MM.1S (cell line): Measurements from ENCODE around the gene LRRC4C.

ENCODE experiments used
- DNase-seq: peaks from one replicate; pipeline ENCODE4 v3.0.0-alpha.2; 2015
- H2AFZ ChIP-seq: fragments of 300-600 bp; sonication (generic); 2 replicates; pipeline ENCODE4 v1.6.0; 2016; ENCODE audit warnings: antibody characterized with exemption, low read length
- H3F3A ChIP-seq: fragments of 300-600 bp; sonication (generic); 2 replicates; pipeline ENCODE4 v1.6.1; 2016; ENCODE audit warnings: mild to moderate bottlenecking, antibody characterized with exemption, low read length, moderate library complexity, mixed read lengths; ENCODE audit not compliant: insufficient read depth
- H3K27ac ChIP-seq: fragments of 300-600 bp; sonication (generic); 2 replicates; pipeline ENCODE4 v1.5.1; 2016; ENCODE audit warnings: mild to moderate bottlenecking, low read length
- H3K27me3 ChIP-seq: fragments of 300-600 bp; sonication (generic); replicated peaks from 2 replicates; pipeline ENCODE4 v1.6.0; 2016; ENCODE audit warnings: low read length; ENCODE audit not compliant: insufficient read depth
- H3K36me3 ChIP-seq: fragments of 300-600 bp; sonication (generic); replicated peaks from 2 replicates; pipeline ENCODE4 v1.6.1; 2016; ENCODE audit warnings: mild to moderate bottlenecking, low read length, mixed read lengths; ENCODE audit not compliant: insufficient read depth
- H3K4me1 ChIP-seq: fragments of 300-600 bp; sonication (generic); 2 replicates; pipeline ENCODE4 v1.6.1; 2016; ENCODE audit warnings: low read length, mixed read lengths
- H3K4me2 ChIP-seq: fragments of 300-600 bp; sonication (generic); 2 replicates; pipeline ENCODE4 v1.6.0; 2016; ENCODE audit warnings: low read depth, low read length
- H3K4me3 ChIP-seq: fragments of 300-600 bp; sonication (generic); 2 replicates; pipeline ENCODE4 v1.5.1; 2016; ENCODE audit warnings: low read length, mixed read lengths
- H3K79me2 ChIP-seq: fragments of 300-600 bp; sonication (generic); 2 replicates; pipeline ENCODE4 v1.6.1; 2016; ENCODE audit warnings: mixed run types, low read length, mixed read lengths
- H3K9ac ChIP-seq: fragments of 300-600 bp; sonication (generic); 2 replicates; pipeline ENCODE4 v1.6.1; 2016; ENCODE audit warnings: low read length, mixed read lengths
- H3K9me2 ChIP-seq: fragments of 300-600 bp; sonication (generic); replicated peaks from 2 replicates; pipeline ENCODE4 v1.6.1; 2016; ENCODE audit warnings: mild to moderate bottlenecking, low read length, mixed read lengths; ENCODE audit not compliant: insufficient read depth
- H3K9me3 ChIP-seq: fragments of 300-600 bp; sonication (generic); replicated peaks from 2 replicates; pipeline ENCODE4 v1.6.1; 2016; ENCODE audit warnings: mild to moderate bottlenecking, low read length, mixed read lengths; ENCODE audit not compliant: insufficient read depth
- H4K20me1 ChIP-seq: fragments of 300-600 bp; sonication (generic); 2 replicates; pipeline ENCODE4 v1.6.1; 2016; ENCODE audit warnings: mild to moderate bottlenecking, low read length, moderate library complexity, mixed read lengths; ENCODE audit not compliant: insufficient read depth
- EZH2 ChIP-seq: fragments of 300-600 bp; sonication (generic); optimal IDR thresholded peaks from 2 replicates; pipeline ENCODE3; 2017; ENCODE audit warnings: low read depth, mild to moderate bottlenecking, antibody characterized with exemption, low read length, mixed read lengths
- EZH2phosphoT487 ChIP-seq: fragments of 300-600 bp; sonication (generic); IDR thresholded peaks from 2 replicates; pipeline ENCODE4 v1.6.1; 2018; ENCODE audit warnings: antibody characterized with exemption, low read length
- TF ChIP-seq, protein P1 (sequence below): fragments of 300-600 bp; sonication (generic); IDR thresholded peaks from 2 replicates; pipeline ENCODE4 v1.5.1; 2016; ENCODE audit warnings: antibody characterized with exemption, low read length, mixed read lengths

Gene LRRC4C

DNA sequence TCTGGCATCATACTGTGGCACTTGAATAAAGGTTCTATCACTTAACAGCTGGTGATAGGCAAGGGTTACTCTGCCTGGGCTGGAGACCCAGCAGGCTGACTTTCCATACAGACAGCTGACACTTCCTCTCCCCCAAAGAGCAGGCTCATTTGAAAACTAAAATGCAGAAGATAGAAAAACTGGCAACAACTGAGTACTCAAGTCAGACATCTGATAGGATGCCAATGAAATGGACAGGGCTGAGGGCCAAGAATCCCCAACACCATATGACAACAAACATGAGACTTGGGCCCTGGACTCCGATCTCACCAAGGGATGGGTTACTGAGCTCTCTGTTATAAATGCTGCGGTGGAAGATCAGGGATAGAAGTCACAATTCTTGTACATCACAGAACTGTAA is 237.2 kb downstream of the LRRC4C start:
- no peak overlapping the region for H3K9ac ChIP-seq
- H3K27ac ChIP-seq: no peak overlapping the region
- H3K9me3 ChIP-seq: no peaks in the 10 kb centered on the region
- no peak overlapping the region for H2AFZ ChIP-seq
- no peaks in the 10 kb centered on the region for H3F3A ChIP-seq
- H3K4me3 ChIP-seq: no peak overlapping the region
- H3K4me1 ChIP-seq: no peaks in the 10 kb centered on the region
- TF ChIP-seq EZH2phosphoT487: no peak
- no peak for TF ChIP-seq EZH2
- TF ChIP-seq, protein P1, sequence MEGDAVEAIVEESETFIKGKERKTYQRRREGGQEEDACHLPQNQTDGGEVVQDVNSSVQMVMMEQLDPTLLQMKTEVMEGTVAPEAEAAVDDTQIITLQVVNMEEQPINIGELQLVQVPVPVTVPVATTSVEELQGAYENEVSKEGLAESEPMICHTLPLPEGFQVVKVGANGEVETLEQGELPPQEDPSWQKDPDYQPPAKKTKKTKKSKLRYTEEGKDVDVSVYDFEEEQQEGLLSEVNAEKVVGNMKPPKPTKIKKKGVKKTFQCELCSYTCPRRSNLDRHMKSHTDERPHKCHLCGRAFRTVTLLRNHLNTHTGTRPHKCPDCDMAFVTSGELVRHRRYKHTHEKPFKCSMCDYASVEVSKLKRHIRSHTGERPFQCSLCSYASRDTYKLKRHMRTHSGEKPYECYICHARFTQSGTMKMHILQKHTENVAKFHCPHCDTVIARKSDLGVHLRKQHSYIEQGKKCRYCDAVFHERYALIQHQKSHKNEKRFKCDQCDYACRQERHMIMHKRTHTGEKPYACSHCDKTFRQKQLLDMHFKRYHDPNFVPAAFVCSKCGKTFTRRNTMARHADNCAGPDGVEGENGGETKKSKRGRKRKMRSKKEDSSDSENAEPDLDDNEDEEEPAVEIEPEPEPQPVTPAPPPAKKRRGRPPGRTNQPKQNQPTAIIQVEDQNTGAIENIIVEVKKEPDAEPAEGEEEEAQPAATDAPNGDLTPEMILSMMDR: no peak
- H3K36me3 ChIP-seq: no peaks in the 10 kb centered on the region
- no peak for DNase-seq
- no peaks in the 10 kb centered on the region for H3K9me2 ChIP-seq
- H3K4me2 ChIP-seq: no peak overlapping the region
- no peaks in the 10 kb centered on the region for H3K27me3 ChIP-seq
- H4K20me1 ChIP-seq: no peaks in the 10 kb centered on the region
- no peaks in the 10 kb centered on the region for H3K79me2 ChIP-seq

DNA sequence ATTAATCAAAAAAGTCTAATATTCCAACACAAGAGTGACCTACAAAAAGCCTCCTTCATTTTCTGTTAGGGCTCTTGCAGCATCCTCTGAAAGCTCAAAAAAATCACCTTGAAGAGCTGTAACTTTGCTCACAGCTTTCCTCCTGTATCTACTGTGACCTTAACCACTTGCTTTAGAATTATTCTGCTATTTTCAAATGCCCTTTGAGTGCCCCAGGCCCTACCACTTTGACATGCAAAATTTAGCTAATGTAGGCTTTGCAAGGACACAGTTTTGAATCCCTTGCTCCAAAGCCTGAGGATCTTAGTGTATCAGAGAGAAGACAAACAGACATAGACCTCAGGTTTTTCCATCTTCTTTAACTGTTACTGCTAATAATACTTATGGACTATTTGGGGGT is 253.1 kb downstream of the LRRC4C start:
- Histone ChIP-seq H3K9ac (no peak overlapping the region), H4K20me1 (no peaks in the 10 kb centered on the region), H3K9me2 (no peaks in the 10 kb centered on the region), H3K27ac (no peak overlapping the region), H3K36me3 (no peaks in the 10 kb centered on the region), H3K9me3 (no peaks in the 10 kb centered on the region), H3K4me1 (no peaks in the 10 kb centered on the region), H3K4me3 (no peak overlapping the region), H3K79me2 (no peaks in the 10 kb centered on the region), H3K4me2 (no peak overlapping the region), H3F3A (no peaks in the 10 kb centered on the region), H3K27me3 (no peaks in the 10 kb centered on the region), H2AFZ (no peak overlapping the region)
- no peak for DNase-seq
- no peak for TF ChIP-seq EZH2
- no peak for TF ChIP-seq EZH2phosphoT487
- TF ChIP-seq, protein P1: no peak

DNA sequence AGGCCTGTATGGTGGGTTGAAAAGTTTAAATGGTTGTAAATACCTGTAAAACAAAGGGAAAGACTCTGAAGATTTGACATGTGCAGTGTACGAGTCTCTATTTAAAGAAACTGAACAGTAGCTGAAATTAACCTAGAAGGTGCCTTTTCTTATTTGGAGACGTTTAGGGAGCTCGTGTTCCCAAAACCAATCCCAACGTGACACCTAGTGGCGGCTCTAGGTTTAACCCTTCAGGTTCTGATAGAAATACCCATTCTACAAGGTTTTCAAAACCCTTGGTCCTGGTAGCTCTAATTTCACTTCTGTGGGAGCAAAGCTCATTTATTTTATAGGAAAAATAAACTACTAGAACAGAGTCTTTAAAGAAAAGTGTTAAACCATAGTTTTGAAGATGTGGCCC is 258.3 kb downstream of the LRRC4C start:
- Histone ChIP-seq H3K9me2 (no peaks in the 10 kb centered on the region), H3K9ac (no peak overlapping the region), H3K9me3 (no peaks in the 10 kb centered on the region), H2AFZ (no peak overlapping the region), H3K4me3 (no peak overlapping the region), H3K4me2 (no peak overlapping the region), H3K4me1 (no peaks in the 10 kb centered on the region), H3K27ac (no peak overlapping the region), H3K79me2 (no peaks in the 10 kb centered on the region), H3K27me3 (no peaks in the 10 kb centered on the region), H4K20me1 (no peaks in the 10 kb centered on the region), H3F3A (no peaks in the 10 kb centered on the region), H3K36me3 (no peaks in the 10 kb centered on the region)
- peak; percentile 30 for DNase-seq
- TF ChIP-seq EZH2phosphoT487: no peak
- TF ChIP-seq, protein P1: peak; percentile 44
